Effector CD4-positive, alpha-beta T cell (primary cell): Measurements from ENCODE around the gene FBXW12.
"Not testable (repeated sequence)": the region's sequence is repeated elsewhere in the genome, so short reads cannot be mapped to it uniquely, and the experiment has no call there.

Experiments
- DNase-seq: peaks from one replicate; pipeline ENCODE4 v3.0.0-alpha.2; 2020

Gene FBXW12

GRCh38 chr3:48372862-48373435 lies 930 bp downstream of the FBXW12 start:
- no peak for DNase-seq

- DNase-seq: no peak
Measured at GRCh38 chr3:48387634-48388033, 15.6 kb downstream of the FBXW12 start.

- DNase-seq: no peak
Measured at GRCh38 chr3:48388966-48389365, 16.9 kb downstream of the FBXW12 start.

GRCh38 chr3:48394391-48394790 lies 22.4 kb downstream of the FBXW12 start:
- no peak for DNase-seq

- no peak for DNase-seq
Measured at GRCh38 chr3:48395714-48396113, 23.7 kb downstream of the FBXW12 start.

GRCh38 chr3:48397767-48398681 lies 26.0 kb downstream of the FBXW12 start:
- DNase-seq: no peak

GRCh38 chr3:48398701-48399386 lies 26.8 kb downstream of the FBXW12 start:
- no peak for DNase-seq

GRCh38 chr3:48399387-48400172 lies 27.6 kb downstream of the FBXW12 start:
- DNase-seq: no peak

- DNase-seq: peak; percentile 55
Measured at GRCh38 chr3:48400824-48401433, 28.9 kb downstream of the FBXW12 start.

GRCh38 chr3:48401434-48401901 lies 29.4 kb downstream of the FBXW12 start:
- not testable (repeated sequence) for DNase-seq

GRCh38 chr3:48402281-48402732 lies 30.3 kb downstream of the FBXW12 start:
- DNase-seq: no peak

GRCh38 chr3:48402907-48403306 lies 30.9 kb downstream of the FBXW12 start:
- DNase-seq: no peak

GRCh38 chr3:48403533-48404439 lies 31.8 kb downstream of the FBXW12 start:
- no peak for DNase-seq

- DNase-seq: no peak
Measured at GRCh38 chr3:48404440-48405342, 32.7 kb downstream of the FBXW12 start.

GRCh38 chr3:48405343-48405881 lies 33.4 kb downstream of the FBXW12 start:
- DNase-seq: no peak

- no peak for DNase-seq
Measured at GRCh38 chr3:48405971-48406370, 34.0 kb downstream of the FBXW12 start.

GRCh38 chr3:48406443-48407431 lies 34.7 kb downstream of the FBXW12 start:
- DNase-seq: no peak

- DNase-seq: no peak
Measured at GRCh38 chr3:48407542-48408099, 35.6 kb downstream of the FBXW12 start.
